HTERT RPE-1 (cell line): ENCODE measurements around the gene C16orf46.
"Not testable (repeated sequence)": the region's sequence is repeated elsewhere in the genome, so short reads cannot be mapped to it uniquely, and the experiment has no call there.

Experiments
- in situ Hi-C: fragments of 300-500 bp; cut with MboI; formaldehyde crosslinking; loops from 4 replicates; pipeline ENCODE4 v1.14.3; 2020; ENCODE audit warnings: low sequenced_read_pairs

C16orf46 gene

DNA sequence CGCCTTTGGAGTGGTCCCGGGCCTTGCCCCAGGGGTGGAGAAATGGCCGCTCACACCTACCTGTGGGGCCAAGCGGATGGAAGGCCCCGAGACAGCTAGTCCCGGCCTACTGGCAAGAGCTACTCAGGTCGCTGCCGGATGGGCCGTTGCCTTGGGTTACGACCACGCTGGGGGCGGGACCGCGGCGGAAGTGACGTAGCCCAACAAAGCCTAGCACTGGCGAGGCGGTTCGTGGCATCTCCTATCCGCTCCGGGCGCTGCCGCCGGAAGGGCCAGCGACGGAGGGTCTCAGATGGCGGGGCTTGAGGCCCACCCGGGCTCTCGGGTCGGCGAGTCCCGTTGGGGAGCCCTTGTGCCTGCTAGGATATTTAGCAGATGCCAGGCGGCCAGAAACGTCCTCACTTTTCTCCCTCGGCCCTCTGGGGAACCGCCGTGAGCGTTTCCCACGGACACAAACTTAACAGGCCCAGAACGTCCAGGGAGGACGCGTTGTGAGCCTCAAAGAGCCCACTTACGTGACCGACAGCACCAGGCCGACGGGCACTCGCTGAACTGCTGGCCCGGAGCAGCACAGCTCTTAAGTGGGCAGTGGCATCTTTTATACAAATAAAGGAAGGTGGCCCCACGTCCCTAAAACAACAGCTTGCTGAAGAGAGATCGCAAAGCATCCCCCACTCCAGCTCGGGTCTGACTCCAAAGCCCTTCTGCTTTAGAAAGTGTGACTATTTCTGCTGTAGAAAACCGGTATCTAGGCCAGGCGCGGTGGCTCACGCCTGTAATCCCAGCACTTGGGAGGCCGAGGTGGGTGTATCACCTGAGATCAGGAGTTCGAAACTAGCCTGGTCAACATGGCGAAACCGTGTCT is at the start of gene C16orf46:
TSS of gene C16orf46 (minus strand) at position 163 of the 865 bp plus-strand sequence. CDS start 13,283 bp downstream, outside the sequence.
- in situ Hi-C loops: no loop called here

- in situ Hi-C loops: no loop called here
Observed at GRCh38 chr16:81123092-81123852, 46.2 kb upstream of the C16orf46 start.

- in situ Hi-C loops: no loop called here
Observed at GRCh38 chr16:81121474-81121990, 44.5 kb upstream of the C16orf46 start.

- in situ Hi-C loops: no loop called here
Observed at GRCh38 chr16:81117436-81117835, 40.4 kb upstream of the C16orf46 start.

GRCh38 chr16:81116285-81116684 is 39.2 kb upstream of the C16orf46 start:
- in situ Hi-C loops: no loop called here

GRCh38 chr16:81112453-81112852 is 35.4 kb upstream of the C16orf46 start:
- in situ Hi-C loops: no loop called here

DNA sequence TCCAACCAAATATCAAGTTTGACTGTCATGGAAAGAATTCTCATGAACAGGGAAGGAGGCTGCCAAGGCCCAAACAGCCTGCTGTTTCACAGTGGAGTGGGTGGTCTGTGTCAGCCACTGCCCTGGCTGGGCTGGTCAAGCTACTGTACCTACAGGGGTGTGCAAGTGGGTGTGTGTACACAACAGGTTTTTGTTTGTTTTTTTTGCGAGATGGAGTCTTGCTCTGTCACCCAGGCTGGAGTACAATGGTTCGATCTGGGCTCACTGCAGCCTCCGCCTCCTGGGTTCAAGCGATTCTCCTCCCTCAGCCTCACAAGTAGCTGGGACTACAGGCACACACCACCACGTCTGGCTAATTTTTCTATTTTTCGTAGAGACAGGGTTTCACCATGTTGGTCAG is 32.2 kb upstream of the C16orf46 start:
- in situ Hi-C loops: not testable (repeated sequence)

- in situ Hi-C loops: no loop called here
Observed at GRCh38 chr16:81107511-81107910, 30.5 kb upstream of the C16orf46 start.

GRCh38 chr16:81106826-81107503 is 29.9 kb upstream of the C16orf46 start:
- in situ Hi-C loops: no loop called here

GRCh38 chr16:81105946-81106345 is 28.9 kb upstream of the C16orf46 start:
- in situ Hi-C loops: no loop called here

- in situ Hi-C loops: no loop called here
Observed at GRCh38 chr16:81101702-81102101, 24.7 kb upstream of the C16orf46 start.

DNA sequence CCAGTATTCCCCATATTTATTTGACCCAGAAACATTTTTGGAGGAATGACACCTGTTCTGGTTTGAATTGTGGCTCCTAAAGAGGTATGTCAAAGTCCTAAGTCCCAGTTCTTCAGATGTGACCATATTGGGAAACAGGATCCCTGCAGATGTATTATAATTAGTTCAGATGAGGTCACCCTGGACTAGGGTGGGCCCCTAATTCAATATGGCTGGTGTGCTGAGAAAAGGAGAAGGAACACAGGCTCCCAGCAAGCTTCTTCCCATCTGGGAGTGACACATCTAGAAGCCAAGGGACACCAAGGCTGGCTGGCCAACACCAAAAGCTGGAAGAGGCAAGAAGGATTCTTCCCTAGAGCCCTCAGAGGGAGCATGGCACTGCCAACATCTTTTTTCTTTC is 22.9 kb upstream of the C16orf46 start:
- in situ Hi-C loops: no loop called here

GRCh38 chr16:81097230-81097629 is 20.2 kb upstream of the C16orf46 start:
- in situ Hi-C loops: no loop called here

- in situ Hi-C loops: no loop called here
Observed at GRCh38 chr16:81096715-81097208, 19.7 kb upstream of the C16orf46 start.

- in situ Hi-C loops: no loop called here
Observed at GRCh38 chr16:81095953-81096714, 19.1 kb upstream of the C16orf46 start, which contains the start of gene GCSH. TSS of gene GCSH (minus strand) at chr16:81096395. CDS start at chr16:81096278, 117 bp downstream.

DNA sequence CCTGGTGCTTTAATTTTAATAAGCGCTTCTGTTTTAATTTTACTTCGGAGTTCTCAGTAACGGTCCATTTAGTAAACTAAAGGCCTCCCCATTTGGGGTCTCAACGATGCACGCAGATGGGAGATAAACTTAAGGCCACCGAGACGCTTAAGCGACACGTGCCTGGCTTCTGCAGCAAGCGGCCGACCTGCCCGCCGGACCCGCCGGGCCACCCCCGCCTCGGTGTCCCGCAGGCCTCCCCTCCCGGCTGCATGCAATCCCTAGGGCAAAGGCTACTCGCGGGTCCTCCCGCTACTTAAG is 18.6 kb upstream of the C16orf46 start:
- in situ Hi-C loops: no loop called here

- in situ Hi-C loops: no loop called here
Observed at GRCh38 chr16:81094771-81095251, 17.8 kb upstream of the C16orf46 start.

DNA sequence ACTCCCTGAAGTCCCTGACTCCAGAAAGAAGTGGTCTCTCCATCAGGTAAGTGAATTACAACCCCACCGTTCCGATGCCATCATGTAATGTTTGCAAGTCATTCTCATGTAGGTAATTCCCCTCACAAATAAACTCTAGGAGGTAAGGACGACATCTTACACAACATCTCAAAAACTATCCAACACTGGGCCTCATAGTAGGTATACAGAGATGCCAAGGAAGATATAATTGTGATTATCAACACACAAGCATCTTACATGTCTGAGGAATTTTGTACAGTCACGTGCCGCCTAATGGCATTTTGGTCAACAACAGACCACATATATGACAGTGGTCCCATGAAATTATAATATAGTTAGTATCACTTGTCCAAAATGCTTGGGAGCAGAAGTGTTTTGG is 11.8 kb upstream of the C16orf46 start:
- in situ Hi-C loops: no loop called here

DNA sequence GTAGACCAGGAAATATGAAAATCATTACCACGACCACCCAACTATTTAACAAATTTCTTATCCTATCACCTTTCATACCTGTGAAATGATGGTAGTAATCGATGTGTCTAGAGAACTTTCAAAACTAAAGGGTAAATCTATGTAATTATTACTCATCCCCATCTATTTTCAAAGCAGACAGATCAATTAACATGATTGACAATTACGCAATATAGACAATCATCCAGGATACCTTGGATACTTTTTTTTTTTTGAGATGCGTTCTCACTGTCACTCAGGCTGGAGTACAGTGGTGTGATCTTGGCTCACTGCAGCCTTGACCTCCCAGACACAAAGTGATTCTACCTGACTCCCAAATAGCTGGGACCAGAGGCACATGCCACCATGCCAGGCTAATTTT is 4.0 kb upstream of the C16orf46 start:
- in situ Hi-C loops: no loop called here

GRCh38 chr16:81080233-81080632 is 3.2 kb upstream of the C16orf46 start:
- in situ Hi-C loops: no loop called here
